ENCODE measurements around the gene LPIN2.
"Not testable (repeated sequence)": the region's sequence is repeated elsewhere in the genome, so short reads cannot be mapped to it uniquely, and the experiment has no call there.

LPIN2 gene

GRCh38 chr18:3005462-3005861, 7.5 kb downstream of the LPIN2 start:
- FAIRE-seq = no peak

- FAIRE-seq = not testable (repeated sequence)
These were observed 9.2 kb downstream of the LPIN2 start for GRCh38 chr18:3003766-3004165.

- FAIRE-seq = no peak
These were observed 10.2 kb downstream of the LPIN2 start for GRCh38 chr18:3002732-3003131.

- no peak for FAIRE-seq
These were observed 14.3 kb downstream of the LPIN2 start for GRCh38 chr18:2998644-2999043.

GRCh38 chr18:2997846-2998564, 14.9 kb downstream of the LPIN2 start:
- no peak for FAIRE-seq

GRCh38 chr18:2997429-2997828, 15.5 kb downstream of the LPIN2 start:
- FAIRE-seq = no peak

GRCh38 chr18:2994603-2995432, 18.1 kb downstream of the LPIN2 start:
- no peak for FAIRE-seq

GRCh38 chr18:2994020-2994589, 18.8 kb downstream of the LPIN2 start:
- no peak for FAIRE-seq

- no peak for FAIRE-seq
These were observed 19.7 kb downstream of the LPIN2 start for GRCh38 chr18:2992995-2993877.

GRCh38 chr18:2990956-2991640, 21.8 kb downstream of the LPIN2 start:
- FAIRE-seq = no peak

- no peak for FAIRE-seq
These were observed 24.8 kb downstream of the LPIN2 start for GRCh38 chr18:2987876-2988790.

GRCh38 chr18:2986150-2986865, 26.6 kb downstream of the LPIN2 start:
- no peak for FAIRE-seq

GRCh38 chr18:2985628-2986027, 27.3 kb downstream of the LPIN2 start:
- FAIRE-seq = no peak

- FAIRE-seq = no peak
These were observed 28.2 kb downstream of the LPIN2 start for GRCh38 chr18:2984703-2985261.

GRCh38 chr18:2984091-2984490, 28.9 kb downstream of the LPIN2 start:
- FAIRE-seq = no peak

- FAIRE-seq = no peak
These were observed 29.6 kb downstream of the LPIN2 start for GRCh38 chr18:2983296-2983695.

GRCh38 chr18:2982452-2983269, 30.3 kb downstream of the LPIN2 start:
- FAIRE-seq = no peak

- no peak for FAIRE-seq
These were observed 30.9 kb downstream of the LPIN2 start for GRCh38 chr18:2982022-2982421.

GRCh38 chr18:2981212-2981728, 31.7 kb downstream of the LPIN2 start:
- FAIRE-seq = no peak

Data from TTC549 (cell line).